ENCODE data around the gene CTNNA3.

DNA sequence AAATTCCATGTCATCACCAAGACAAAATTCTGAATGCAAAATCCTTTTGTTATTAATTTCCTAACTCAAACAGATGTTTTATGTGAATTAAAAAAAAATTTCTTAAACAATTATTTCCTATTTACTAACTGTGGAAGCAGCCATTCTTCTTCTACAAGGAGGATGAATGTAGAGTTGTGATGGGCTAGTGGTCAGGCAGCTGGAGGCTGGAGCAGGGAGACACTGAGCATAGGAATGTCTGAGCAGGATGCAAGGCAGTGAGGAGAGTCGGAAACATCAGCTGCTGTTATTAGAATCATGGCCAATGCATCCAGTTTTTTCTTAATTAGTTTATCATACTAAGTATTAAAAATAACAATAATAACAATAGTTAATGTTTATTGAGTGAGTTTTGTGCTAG, 872.7 kb downstream of the CTNNA3 start:
- TF ChIP-seq, protein P1, sequence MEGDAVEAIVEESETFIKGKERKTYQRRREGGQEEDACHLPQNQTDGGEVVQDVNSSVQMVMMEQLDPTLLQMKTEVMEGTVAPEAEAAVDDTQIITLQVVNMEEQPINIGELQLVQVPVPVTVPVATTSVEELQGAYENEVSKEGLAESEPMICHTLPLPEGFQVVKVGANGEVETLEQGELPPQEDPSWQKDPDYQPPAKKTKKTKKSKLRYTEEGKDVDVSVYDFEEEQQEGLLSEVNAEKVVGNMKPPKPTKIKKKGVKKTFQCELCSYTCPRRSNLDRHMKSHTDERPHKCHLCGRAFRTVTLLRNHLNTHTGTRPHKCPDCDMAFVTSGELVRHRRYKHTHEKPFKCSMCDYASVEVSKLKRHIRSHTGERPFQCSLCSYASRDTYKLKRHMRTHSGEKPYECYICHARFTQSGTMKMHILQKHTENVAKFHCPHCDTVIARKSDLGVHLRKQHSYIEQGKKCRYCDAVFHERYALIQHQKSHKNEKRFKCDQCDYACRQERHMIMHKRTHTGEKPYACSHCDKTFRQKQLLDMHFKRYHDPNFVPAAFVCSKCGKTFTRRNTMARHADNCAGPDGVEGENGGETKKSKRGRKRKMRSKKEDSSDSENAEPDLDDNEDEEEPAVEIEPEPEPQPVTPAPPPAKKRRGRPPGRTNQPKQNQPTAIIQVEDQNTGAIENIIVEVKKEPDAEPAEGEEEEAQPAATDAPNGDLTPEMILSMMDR (IDR thresholded peaks at IDR 0.05) = no peak
- no peak for TF ChIP-seq POLR2A (IDR thresholded peaks at IDR 0.05)

Data from uterus (tissue), 2 donors.